ENCODE data around the gene LYRM4.

GRCh38 chr6:5108536-5109150 is 152.1 kb downstream of the LYRM4 start:
- TF ChIP-seq CTCF (IDR thresholded peaks at IDR 0.05) (no peak), MYC (IDR thresholded peaks at IDR 0.05; ENCODE audit: borderline replicate concordance, low read length) (no peak), EP300 (IDR thresholded peaks at IDR 0.05) (no peak), ESRRA (IDR thresholded peaks at IDR 0.05; ENCODE audit: borderline replicate concordance, low read length) (no peak), BCL3 (IDR thresholded peaks at IDR 0.05) (no peak), POLR2A (IDR thresholded peaks at IDR 0.05; ENCODE audit: low read length) (no peak), CEBPB (IDR thresholded peaks at IDR 0.05) (no peak)

All from A549 (cell line).